Fibroblast of lung (primary cell): ENCODE measurements around the gene SLC24A4. TPM values are rescaled to one million over a fixed set of nuclear protein-coding genes. Genes with fewer than 3 reads are reported as not detected.

Experiments used
- DNase-seq, 2 donors: peaks; one replicate each; pipeline versions ENCODE4 v3.0.0 to v3.0.0-alpha.2; 2010; ENCODE audit warnings: low read depth in 2 of 2
- H2AFZ ChIP-seq: 2 replicates; pipeline ENCODE4 v1.5.1; 2012; ENCODE audit warnings: low read length, control low read depth, inconsistent platforms
- H3K27ac ChIP-seq: 2 replicates; pipeline ENCODE4 v1.5.1; 2011; ENCODE audit warnings: low read length, control low read depth; ENCODE audit not compliant: insufficient read depth
- H3K27me3 ChIP-seq: 2 replicates; pipeline ENCODE4 v1.5.1; 2011; ENCODE audit warnings: mild to moderate bottlenecking, low read length; ENCODE audit not compliant: control insufficient read depth, insufficient read depth
- H3K36me3 ChIP-seq: 2 replicates; pipeline ENCODE4 v1.5.1; 2011; ENCODE audit warnings: low read length; ENCODE audit not compliant: control insufficient read depth, insufficient read depth
- H3K4me1 ChIP-seq: 2 replicates; pipeline ENCODE4 v1.5.1; 2011; ENCODE audit warnings: low read length; ENCODE audit not compliant: control insufficient read depth, insufficient read depth; ENCODE audit errors: extremely low read depth
- H3K4me2 ChIP-seq: 2 replicates; pipeline ENCODE4 v1.5.1; 2011; ENCODE audit warnings: low read length, control low read depth; ENCODE audit not compliant: insufficient read depth; ENCODE audit errors: extremely low read depth
- H3K4me3 ChIP-seq, 4 experiments: fragments of 200-600 bp in 1 of 4; sonication (generic) in 1 of 4; replicated peaks in 1 of 4; 2 replicates each; pipeline ENCODE4 v1.5.1; 2011 to 2016; ENCODE audit warnings: low read length in 4 of 4, low read depth in 3 of 4, mild to moderate bottlenecking in 3 of 4, control low read depth in 2 of 4, inconsistent platforms in 1 of 4, mixed read lengths in 1 of 4; ENCODE audit not compliant: insufficient read depth in 1 of 4; ENCODE audit errors: control extremely low read depth in 1 of 4
- H3K79me2 ChIP-seq: 2 replicates; pipeline ENCODE4 v1.5.1; 2012; ENCODE audit warnings: mild to moderate bottlenecking, low read length, inconsistent platforms; ENCODE audit not compliant: control insufficient read depth, insufficient read depth
- H3K9ac ChIP-seq: 2 replicates; pipeline ENCODE4 v1.5.1; 2011; ENCODE audit warnings: mild to moderate bottlenecking, low read length, control low read depth; ENCODE audit not compliant: insufficient read depth
- H3K9me3 ChIP-seq: 2 replicates; pipeline ENCODE4 v1.5.1; 2012; ENCODE audit warnings: low read depth, low read length; ENCODE audit not compliant: control insufficient read depth, insufficient read depth
- H4K20me1 ChIP-seq: 2 replicates; pipeline ENCODE4 v1.5.1; 2011; ENCODE audit warnings: low read length; ENCODE audit not compliant: control insufficient read depth, insufficient read depth; ENCODE audit errors: extremely low read depth
- CTCF ChIP-seq, 2 donors: IDR thresholded peaks in 1 of 2; conservative IDR thresholded peaks in 1 of 2; 1 replicate in 1 of 2; 2 replicates in 1 of 2; pipeline ENCODE4 v1.5.1; 2011 to 2012; ENCODE audit warnings: low read length in 2 of 2, control low read depth in 1 of 2, inconsistent platforms in 1 of 2, low read depth in 1 of 2, mild to moderate bottlenecking in 1 of 2
- EZH2 ChIP-seq: IDR thresholded peaks from 2 replicates; pipeline ENCODE4 v1.5.1; 2012; ENCODE audit warnings: low read length, control low read depth, mild to moderate bottlenecking; ENCODE audit errors: missing control alignments
- polyA plus RNA-seq, 2 donors: library from polyadenylated mRNA; depleted of rRNA in 1 of 2; stranded (reverse) in 1 of 2; unstranded in 1 of 2; fragments of >200 nt; gene quantifications; 2 replicates each; pipeline ENCODE4 v1.2.1, GENCODE V29; 2011 to 2012; ENCODE audit warnings: missing spikeins in 1 of 2
- total RNA-seq: library from RNA; depleted of rRNA; stranded (reverse); fragments of >200 nt; gene quantifications from 2 replicates; pipeline ENCODE4 v1.2.1, GENCODE V29; 2014

Gene SLC24A4
- total and polyA plus RNA-seq, 2 donors (not counting 1 experiment from before 2014, with no cell fraction given), result 0.03 TPM; not detected in 1

GRCh38 chr14:92340071-92340470 is 17.1 kb downstream of the SLC24A4 start:
- TF ChIP-seq EZH2, result no peak
- no peak for TF ChIP-seq CTCF (conservative IDR thresholded peaks at IDR 0.05 in 1 of 2, IDR thresholded peaks at IDR 0.05 in 1 of 2; ENCODE audit: low read depth in 1 of 2, low read length in 2 of 2)
- no peak overlapping the region for H3K27ac ChIP-seq
- no peaks in the 10 kb centered on the region for H3K36me3 ChIP-seq
- no peak overlapping the region for H3K4me3 ChIP-seq
- H3K9me3 ChIP-seq, result no peaks in the 10 kb centered on the region
- H2AFZ ChIP-seq, result no peak overlapping the region
- H3K4me1 ChIP-seq, result no peaks in the 10 kb centered on the region
- no peaks in the 10 kb centered on the region for H3K27me3 ChIP-seq
- H3K4me2 ChIP-seq, result no peak overlapping the region
- DNase-seq, result no peak
- H4K20me1 ChIP-seq, result no peaks in the 10 kb centered on the region
- no peaks in the 10 kb centered on the region for H3K79me2 ChIP-seq
- no peak overlapping the region for H3K9ac ChIP-seq

- H3K27me3 ChIP-seq, result no peaks in the 10 kb centered on the region
- H3K9me3 ChIP-seq, result no peaks in the 10 kb centered on the region
- H3K4me2 ChIP-seq, result no peak overlapping the region
- no peak for TF ChIP-seq EZH2
- TF ChIP-seq CTCF (conservative IDR thresholded peaks at IDR 0.05 in 1 of 2, IDR thresholded peaks at IDR 0.05 in 1 of 2; ENCODE audit: low read depth in 1 of 2, low read length in 2 of 2), result no peak
- H3K27ac ChIP-seq, result no peak overlapping the region
- H3K79me2 ChIP-seq, result no peaks in the 10 kb centered on the region
- H4K20me1 ChIP-seq, result no peaks in the 10 kb centered on the region
- H3K4me3 ChIP-seq, result no peak overlapping the region
- H3K9ac ChIP-seq, result no peak overlapping the region
- no peak for DNase-seq
- no peak overlapping the region for H2AFZ ChIP-seq
- H3K4me1 ChIP-seq, result no peaks in the 10 kb centered on the region
- H3K36me3 ChIP-seq, result no peaks in the 10 kb centered on the region
Measured at GRCh38 chr14:92340931-92341330, 18.0 kb downstream of the SLC24A4 start.

GRCh38 chr14:92341791-92342190 is 18.8 kb downstream of the SLC24A4 start:
- Histone ChIP-seq H3K27ac (no peak overlapping the region), H3K36me3 (no peaks in the 10 kb centered on the region), H3K4me3 (no peak overlapping the region), H4K20me1 (no peaks in the 10 kb centered on the region), H3K9ac (no peak overlapping the region), H3K79me2 (no peaks in the 10 kb centered on the region), H3K4me1 (no peaks in the 10 kb centered on the region), H3K27me3 (no peaks in the 10 kb centered on the region), H3K9me3 (no peaks in the 10 kb centered on the region), H3K4me2 (no peak overlapping the region), H2AFZ (no peak overlapping the region)
- DNase-seq, result no peak
- TF ChIP-seq CTCF (conservative IDR thresholded peaks at IDR 0.05 in 1 of 2, IDR thresholded peaks at IDR 0.05 in 1 of 2; ENCODE audit: low read depth in 1 of 2, low read length in 2 of 2), result no peak
- no peak for TF ChIP-seq EZH2
